NT2/D1 (cell line): ENCODE measurements around the gene GALNT6.

ENCODE experiments used
- DNase-seq: peaks from one replicate; pipeline ENCODE4 v3.0.0-alpha.2; 2011; ENCODE audit warnings: low read depth, low spot score
- H3K27me3 ChIP-seq: 2 replicates; pipeline ENCODE4 v1.6.0; 2011; ENCODE audit warnings: mild to moderate bottlenecking; ENCODE audit not compliant: insufficient read length, insufficient read depth
- H3K36me3 ChIP-seq: 2 replicates; pipeline ENCODE4 v1.6.1; 2011; ENCODE audit warnings: mild to moderate bottlenecking, low read length, mixed read lengths; ENCODE audit not compliant: insufficient read depth, insufficient read length
- H3K4me1 ChIP-seq: 2 replicates; pipeline ENCODE4 v1.5.1; 2011; ENCODE audit not compliant: insufficient read depth, insufficient read length
- H3K4me3 ChIP-seq: 2 replicates; pipeline ENCODE4 v1.5.1; 2011; ENCODE audit warnings: low read depth; ENCODE audit not compliant: insufficient read length
- H3K9ac ChIP-seq: 2 replicates; pipeline ENCODE4 v1.6.0; 2011; ENCODE audit warnings: low read depth; ENCODE audit not compliant: insufficient read length
- H3K9me3 ChIP-seq: 2 replicates; pipeline ENCODE4 v1.5.1; 2011; ENCODE audit warnings: mild to moderate bottlenecking, low read length; ENCODE audit not compliant: insufficient read depth
- SUZ12 ChIP-seq: IDR thresholded peaks from 2 replicates; pipeline ENCODE4 v1.6.1; 2011; ENCODE audit not compliant: insufficient read length, insufficient read depth; ENCODE audit errors: extremely low read depth
- YY1 ChIP-seq: IDR thresholded peaks from 2 replicates; pipeline ENCODE4 v1.6.1; 2011; ENCODE audit not compliant: insufficient read length, insufficient read depth
- ZNF274 ChIP-seq: IDR thresholded peaks from 2 replicates; pipeline ENCODE4 v1.6.1; 2011; ENCODE audit warnings: mild to moderate bottlenecking, low read depth, low read length

Gene GALNT6

GRCh38 chr12:51417826-51418225, 26.6 kb upstream of the GALNT6 start:
- TF ChIP-seq YY1 (no peak), SUZ12 (no peak), ZNF274 (no peak)
- Histone ChIP-seq H3K4me1 (no peaks in the 10 kb centered on the region), H3K9ac (no peak overlapping the region)

DNA sequence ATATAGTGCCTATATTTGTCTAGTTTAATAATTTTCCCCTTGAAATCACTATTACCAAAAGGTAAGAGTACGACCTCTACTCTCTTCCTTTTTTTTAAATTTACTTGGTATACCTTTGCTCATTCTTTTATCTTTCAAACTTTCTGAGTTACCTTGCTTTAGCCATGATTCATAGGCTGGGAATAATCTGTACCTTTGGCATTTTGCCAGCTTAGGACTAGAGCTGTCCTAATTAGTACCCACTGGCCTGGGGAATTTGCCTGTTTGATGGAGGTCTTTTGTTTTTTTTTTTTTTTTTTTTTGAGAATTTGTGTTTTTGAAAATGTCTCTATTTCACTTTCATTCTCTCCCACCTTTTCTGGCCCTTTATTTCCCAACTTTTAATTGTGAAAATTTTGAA, 24.7 kb upstream of the GALNT6 start:
- Histone ChIP-seq H3K9me3 (no peaks in the 10 kb centered on the region), H3K36me3 (no peaks in the 10 kb centered on the region), H3K4me1 (no peaks in the 10 kb centered on the region), H3K9ac (no peak overlapping the region), H3K27me3 (no peaks in the 10 kb centered on the region), H3K4me3 (no peak overlapping the region)
- DNase-seq = no peak
- no peak for TF ChIP-seq YY1

More at GRCh38 chr12:51417826-51418225, 26.6 kb upstream of the GALNT6 start:
- DNase-seq = no peak
- Histone ChIP-seq H3K9me3 (no peaks in the 10 kb centered on the region), H3K4me3 (no peak overlapping the region), H3K36me3 (no peaks in the 10 kb centered on the region), H3K27me3 (no peaks in the 10 kb centered on the region)

GRCh38 chr12:51413791-51414190, 22.6 kb upstream of the GALNT6 start:
- H3K4me3 ChIP-seq = no peak overlapping the region
- no peak for DNase-seq
- H3K9ac ChIP-seq = no peak overlapping the region
- H3K36me3 ChIP-seq = no peaks in the 10 kb centered on the region
- H3K27me3 ChIP-seq = no peaks in the 10 kb centered on the region
- TF ChIP-seq SUZ12 (no peak), YY1 (no peak), ZNF274 (no peak)
- no peaks in the 10 kb centered on the region for H3K4me1 ChIP-seq
- no peaks in the 10 kb centered on the region for H3K9me3 ChIP-seq

DNA sequence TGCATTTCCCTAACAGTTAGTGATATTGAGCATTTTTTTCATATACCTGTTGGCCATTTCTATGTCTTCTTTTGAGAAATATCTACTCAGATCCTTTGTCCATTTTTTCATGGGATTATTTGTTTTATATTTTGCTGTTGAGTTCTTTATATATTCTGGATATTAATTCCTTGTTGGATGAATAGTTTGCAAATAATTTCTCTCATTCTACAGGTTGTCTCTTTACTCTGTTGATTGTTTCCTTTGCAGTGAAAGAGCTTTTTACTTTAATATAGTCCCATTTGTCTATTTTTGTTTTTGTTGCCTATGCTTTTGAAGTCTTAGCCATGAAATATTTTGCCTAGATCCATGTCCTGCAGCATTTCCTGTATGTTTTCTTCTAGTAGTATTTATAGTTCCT, 21.9 kb upstream of the GALNT6 start:
- Histone ChIP-seq H3K9me3 (no peaks in the 10 kb centered on the region), H3K4me1 (no peaks in the 10 kb centered on the region)

DNA sequence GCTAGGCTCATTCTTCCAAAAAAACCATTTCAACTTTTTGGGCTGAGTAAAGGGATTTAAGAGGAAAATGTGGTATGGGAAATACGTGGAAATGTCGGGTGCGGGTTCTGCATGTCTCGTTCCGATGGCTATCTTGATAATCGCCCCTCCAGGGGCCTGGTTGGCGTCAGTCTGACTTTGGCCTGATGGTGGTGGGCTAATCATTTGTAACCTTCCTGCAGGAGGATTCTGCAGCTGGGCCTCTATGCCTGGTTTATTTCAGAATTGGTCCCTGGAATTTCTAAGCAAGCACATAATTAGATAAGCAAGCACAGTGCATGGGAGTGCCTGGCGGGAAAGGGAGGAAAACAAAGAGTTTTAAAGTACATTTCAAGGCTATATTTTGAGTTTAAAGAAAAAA, 18.6 kb upstream of the GALNT6 start:
- Histone ChIP-seq H3K9ac (no peak overlapping the region), H3K4me3 (no peak overlapping the region), H3K36me3 (peaks cover 2% of the 10 kb centered on the region), H3K27me3 (no peaks in the 10 kb centered on the region), H3K4me1 (no peaks in the 10 kb centered on the region), H3K9me3 (no peaks in the 10 kb centered on the region)
- DNase-seq = no peak
- TF ChIP-seq YY1 (no peak), ZNF274 (no peak), SUZ12 (no peak)

More for the DNA sequence above, 21.9 kb upstream of the GALNT6 start:
- no peak for DNase-seq
- Histone ChIP-seq H3K27me3 (no peaks in the 10 kb centered on the region), H3K4me3 (no peak overlapping the region), H3K9ac (no peak overlapping the region), H3K36me3 (peaks cover 2% of the 10 kb centered on the region)
- no peak for TF ChIP-seq SUZ12
- TF ChIP-seq ZNF274 = no peak
- TF ChIP-seq YY1 = no peak

DNA sequence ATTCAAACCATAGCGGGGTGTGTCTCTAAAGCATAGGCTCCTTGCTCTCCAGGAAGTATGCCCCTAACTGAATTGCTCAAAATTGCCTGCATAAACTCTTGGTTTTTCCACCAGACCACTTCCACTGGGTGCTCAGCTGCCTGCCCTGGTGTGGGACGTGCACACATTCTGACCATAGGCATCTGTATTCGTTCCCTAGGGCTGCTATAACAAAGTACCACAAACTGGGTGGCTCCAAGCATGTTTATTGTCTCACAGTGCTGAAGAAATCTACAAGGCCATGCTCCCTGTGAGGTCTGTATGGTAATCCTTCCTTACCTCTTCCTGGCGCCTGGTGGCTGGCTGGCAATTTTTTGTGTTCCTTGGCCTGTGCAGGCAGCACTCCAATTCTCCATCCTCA, 16.4 kb upstream of the GALNT6 start:
- no peaks in the 10 kb centered on the region for H3K4me1 ChIP-seq
- DNase-seq = no peak
- no peaks in the 10 kb centered on the region for H3K27me3 ChIP-seq
- no peak overlapping the region for H3K4me3 ChIP-seq
- H3K9ac ChIP-seq = no peak overlapping the region
- no peaks in the 10 kb centered on the region for H3K9me3 ChIP-seq
- peaks cover 6% of the 10 kb centered on the region for H3K36me3 ChIP-seq
- TF ChIP-seq ZNF274 (no peak), YY1 (no peak), SUZ12 (no peak)

GRCh38 chr12:51406859-51407258, 15.7 kb upstream of the GALNT6 start:
- no peaks in the 10 kb centered on the region for H3K27me3 ChIP-seq
- H3K9me3 ChIP-seq = no peaks in the 10 kb centered on the region
- TF ChIP-seq YY1 (no peak), SUZ12 (no peak), ZNF274 (no peak)
- no peak for DNase-seq
- peaks cover 9% of the 10 kb centered on the region for H3K36me3 ChIP-seq
- no peak overlapping the region for H3K4me3 ChIP-seq
- no peak overlapping the region for H3K9ac ChIP-seq
- no peaks in the 10 kb centered on the region for H3K4me1 ChIP-seq

GRCh38 chr12:51406290-51406689, 15.1 kb upstream of the GALNT6 start:
- Histone ChIP-seq H3K4me1 (no peaks in the 10 kb centered on the region), H3K4me3 (no peak overlapping the region), H3K36me3 (peaks cover 9% of the 10 kb centered on the region), H3K9ac (no peak overlapping the region), H3K27me3 (no peaks in the 10 kb centered on the region), H3K9me3 (no peaks in the 10 kb centered on the region)
- no peak for DNase-seq
- TF ChIP-seq ZNF274 (no peak), SUZ12 (no peak), YY1 (no peak)
